Measurements from ENCODE around the gene PTPRR. TPM values are rescaled to one million over a fixed set of nuclear protein-coding genes. Genes with fewer than 3 reads are reported as not detected.

Gene PTPRR
- total RNA-seq, 1 donor from 2014 or later = 0.98 TPM

GRCh38 chr12:70845268-70845667 is 75.3 kb downstream of the PTPRR start:
- intact Hi-C loops (cut with DNase I) = no loop called here
- H3K4me3 ChIP-seq = no peak overlapping the region
- H3K36me3 ChIP-seq = no peaks in the 10 kb centered on the region
- no peak for DNase-seq (ENCODE audit: extremely low spot score in 2 of 2)
- no peaks in the 10 kb centered on the region for H3K9me3 ChIP-seq
- H3K27ac ChIP-seq = no peak overlapping the region
- TF ChIP-seq CTCF (IDR thresholded peaks at IDR 0.05) (no peak), POLR2AphosphoS5 (IDR thresholded peaks at IDR 0.05; ENCODE audit: insufficient read depth in 1 of 2, low read depth in 1 of 2) (no peak), POLR2A (IDR thresholded peaks at IDR 0.05) (no peak)
- no peaks in the 10 kb centered on the region for H3K27me3 ChIP-seq
- no peaks in the 10 kb centered on the region for H3K4me1 ChIP-seq

GRCh38 chr12:70843363-70843762 is 77.2 kb downstream of the PTPRR start:
- Histone ChIP-seq H3K4me3 (no peak overlapping the region), H3K4me1 (no peaks in the 10 kb centered on the region), H3K36me3 (no peaks in the 10 kb centered on the region), H3K27me3 (no peaks in the 10 kb centered on the region), H3K27ac (no peak overlapping the region), H3K9me3 (no peaks in the 10 kb centered on the region)
- DNase-seq (ENCODE audit: extremely low spot score in 2 of 2) = no peak
- no peak for TF ChIP-seq POLR2AphosphoS5 (IDR thresholded peaks at IDR 0.05; ENCODE audit: insufficient read depth in 1 of 2, low read depth in 1 of 2)
- TF ChIP-seq CTCF (IDR thresholded peaks at IDR 0.05) = no peak
- TF ChIP-seq POLR2A (IDR thresholded peaks at IDR 0.05) = no peak
- intact Hi-C loops (cut with DNase I) = no loop called here

- no peaks in the 10 kb centered on the region for H3K4me1 ChIP-seq
- TF ChIP-seq POLR2AphosphoS5 (IDR thresholded peaks at IDR 0.05; ENCODE audit: insufficient read depth in 1 of 2, low read depth in 1 of 2) = no peak
- TF ChIP-seq POLR2A (IDR thresholded peaks at IDR 0.05) = no peak
- no peak for TF ChIP-seq CTCF (IDR thresholded peaks at IDR 0.05)
- H3K36me3 ChIP-seq = no peaks in the 10 kb centered on the region
- no peak for DNase-seq (ENCODE audit: extremely low spot score in 2 of 2)
- no peaks in the 10 kb centered on the region for H3K27me3 ChIP-seq
- H3K27ac ChIP-seq = no peak overlapping the region
- no peak overlapping the region for H3K4me3 ChIP-seq
- intact Hi-C loops (cut with DNase I) = no loop called here
- no peaks in the 10 kb centered on the region for H3K9me3 ChIP-seq
Measured at GRCh38 chr12:70842942-70843341, 77.6 kb downstream of the PTPRR start.

GRCh38 chr12:70842136-70842535 is 78.4 kb downstream of the PTPRR start:
- Histone ChIP-seq H3K4me3 (no peak overlapping the region), H3K27me3 (no peaks in the 10 kb centered on the region), H3K4me1 (no peaks in the 10 kb centered on the region), H3K27ac (no peak overlapping the region), H3K36me3 (no peaks in the 10 kb centered on the region), H3K9me3 (no peaks in the 10 kb centered on the region)
- TF ChIP-seq POLR2A (IDR thresholded peaks at IDR 0.05) (no peak), CTCF (IDR thresholded peaks at IDR 0.05) (no peak), POLR2AphosphoS5 (IDR thresholded peaks at IDR 0.05; ENCODE audit: insufficient read depth in 1 of 2, low read depth in 1 of 2) (no peak)
- intact Hi-C loops (cut with DNase I) = no loop called here
- no peak for DNase-seq (ENCODE audit: extremely low spot score in 2 of 2)

- no peak for TF ChIP-seq POLR2AphosphoS5 (IDR thresholded peaks at IDR 0.05; ENCODE audit: insufficient read depth in 1 of 2, low read depth in 1 of 2)
- no peak for TF ChIP-seq CTCF (IDR thresholded peaks at IDR 0.05)
- no peak for TF ChIP-seq POLR2A (IDR thresholded peaks at IDR 0.05)
- intact Hi-C loops (cut with DNase I) = no loop called here
Measured at GRCh38 chr12:70840656-70841350, 79.7 kb downstream of the PTPRR start.

More at GRCh38 chr12:70840656-70841350, 79.7 kb downstream of the PTPRR start:
- Histone ChIP-seq H3K27me3 (no peaks in the 10 kb centered on the region), H3K4me1 (no peaks in the 10 kb centered on the region), H3K27ac (no peak overlapping the region), H3K4me3 (no peak overlapping the region), H3K9me3 (no peaks in the 10 kb centered on the region), H3K36me3 (no peaks in the 10 kb centered on the region)
- no peak for DNase-seq (ENCODE audit: extremely low spot score in 2 of 2)
